GM19328 (cell line): ENCODE data around the gene AFDN.
"Not testable (repeated sequence)": the region's sequence is repeated elsewhere in the genome, so short reads cannot be mapped to it uniquely, and the experiment has no call there.

ENCODE experiments used
- ATAC-seq: cut with Tn5 transposase; IDR thresholded peaks from one replicate; pipeline ENCODE4 v1.9.1; 2021; ENCODE audit warnings: mild to moderate bottlenecking, moderate library complexity; ENCODE audit not compliant: unreplicated experiment

Gene AFDN

GRCh38 chr6:167949121-167949684 is 122.5 kb downstream of the AFDN start:
- no peak for ATAC-seq

GRCh38 chr6:167951781-167952511 is 125.2 kb downstream of the AFDN start:
- ATAC-seq = no peak

- ATAC-seq = no peak
Measured at GRCh38 chr6:167952512-167952859, 125.8 kb downstream of the AFDN start.

- ATAC-seq = no peak
Measured at GRCh38 chr6:167953551-167953950, 126.8 kb downstream of the AFDN start.

- ATAC-seq = no peak
Measured at GRCh38 chr6:167954151-167954550, 127.4 kb downstream of the AFDN start.

GRCh38 chr6:167956491-167956890 is 129.8 kb downstream of the AFDN start:
- ATAC-seq = no peak

- no peak for ATAC-seq
Measured at GRCh38 chr6:167956983-167957492, 130.3 kb downstream of the AFDN start.

GRCh38 chr6:167957626-167958025 is 130.9 kb downstream of the AFDN start:
- no peak for ATAC-seq

GRCh38 chr6:167960579-167960978 is 133.9 kb downstream of the AFDN start:
- ATAC-seq = no peak

- no peak for ATAC-seq
Measured at GRCh38 chr6:167962711-167963110, 136.0 kb downstream of the AFDN start.

- ATAC-seq = no peak
Measured at GRCh38 chr6:167963589-167964057, 136.9 kb downstream of the AFDN start.

GRCh38 chr6:167965592-167966539 is 139.2 kb downstream of the AFDN start:
- no peak for ATAC-seq

- no peak for ATAC-seq
Measured at GRCh38 chr6:167966540-167966905, 139.8 kb downstream of the AFDN start.

GRCh38 chr6:167968091-167968490 is 141.4 kb downstream of the AFDN start:
- no peak for ATAC-seq

GRCh38 chr6:167970230-167970629 is 143.5 kb downstream of the AFDN start:
- ATAC-seq = no peak

GRCh38 chr6:167972193-167972592 is 145.5 kb downstream of the AFDN start:
- no peak for ATAC-seq

GRCh38 chr6:167973148-167973885 is 146.6 kb downstream of the AFDN start:
- no peak for ATAC-seq

- no peak for ATAC-seq
Measured at GRCh38 chr6:167974640-167975344, 148.1 kb downstream of the AFDN start.

GRCh38 chr6:167975458-167975857 is 148.7 kb downstream of the AFDN start:
- ATAC-seq = no peak

GRCh38 chr6:167976116-167976657 is 149.5 kb downstream of the AFDN start:
- ATAC-seq = not testable (repeated sequence)
